SK-N-SH (cell line): ENCODE data around the gene SFMBT2. TPM values are rescaled to one million over a fixed set of nuclear protein-coding genes. Genes with fewer than 3 reads are reported as not detected.

Experiments
- CTCF ChIA-PET: fragments of 300-600, 350-600 bp; formaldehyde crosslinking; extraction: SDS; loops from one replicate; lab custom pipeline; 2021; lab: Yijun Ruan, JAX
- POLR2A ChIA-PET: fragments of 350-600 bp; sonication (Branson Sonifier 250); formaldehyde crosslinking; extraction: SDS; loops from one replicate; lab custom pipeline; 2020; ENCODE audit warnings: antibody characterized with exemption, inconsistent platforms; lab: Yijun Ruan, JAX
- DNase-seq: peaks from one replicate; pipeline ENCODE4 v3.0.0; 2012
- H2AFZ ChIP-seq: fragments of 200-600 bp; sonication (generic); 2 replicates; pipeline ENCODE4 v1.8.1; 2016; ENCODE audit warnings: antibody characterized with exemption, mild to moderate bottlenecking, low read depth
- H3F3A ChIP-seq: fragments of 200-600 bp; sonication (generic); replicated peaks from 2 replicates; pipeline ENCODE3; 2016; ENCODE audit warnings: antibody characterized with exemption, mild to moderate bottlenecking; ENCODE audit not compliant: insufficient read depth
- H3K27ac ChIP-seq, 2 experiments: fragments of 200-500 bp in 1 of 2; fragments of 200-600 bp in 1 of 2; sonication (Bioruptor generic) in 1 of 2; sonication (generic), shearing (Covaris generic) in 1 of 2; 2 replicates each; pipeline versions ENCODE4 v1.5.1 to v1.6.1; 2014 to 2016; ENCODE audit warnings: low read depth in 2 of 2, inconsistent platforms in 1 of 2, low read length in 1 of 2, mild to moderate bottlenecking in 1 of 2, mixed read lengths in 1 of 2
- H3K27me3 ChIP-seq: fragments of 200-600 bp; sonication (generic), shearing (Covaris generic); 2 replicates; pipeline ENCODE4 v1.6.1; 2016; ENCODE audit warnings: mixed run types; ENCODE audit not compliant: insufficient read depth
- H3K36me3 ChIP-seq, 2 experiments: fragments of 200-500 bp in 1 of 2; fragments of 200-600 bp in 1 of 2; sonication (Bioruptor generic) in 1 of 2; sonication (generic) in 1 of 2; replicated peaks in 1 of 2; 2 replicates each; pipeline versions ENCODE3 to v1.5.1; 2014 to 2016; ENCODE audit warnings: low read length in 1 of 2, mild to moderate bottlenecking in 1 of 2; ENCODE audit not compliant: insufficient read depth in 2 of 2, control insufficient read depth in 1 of 2
- H3K4me1 ChIP-seq, 2 experiments: fragments of 200-500 bp in 1 of 2; fragments of 200-600 bp in 1 of 2; sonication (Bioruptor generic) in 1 of 2; sonication (generic), shearing (Covaris generic) in 1 of 2; 2 replicates each; pipeline versions ENCODE4 v1.5.1 to v1.6.1; 2014 to 2016; ENCODE audit warnings: low read depth in 1 of 2, low read length in 1 of 2, mixed run types in 1 of 2; ENCODE audit not compliant: insufficient read depth in 2 of 2, control insufficient read depth in 1 of 2
- H3K4me2 ChIP-seq: fragments of 200-600 bp; sonication (generic), shearing (Covaris generic); 2 replicates; pipeline ENCODE4 v1.6.1; 2017; ENCODE audit warnings: mixed run types
- H3K4me3 ChIP-seq, 2 experiments: fragments of 200-500 bp in 1 of 2; fragments of 200-600 bp in 1 of 2; sonication (Bioruptor generic) in 1 of 2; sonication (generic), shearing (Covaris generic) in 1 of 2; 2 replicates each; pipeline versions ENCODE4 v1.5.1 to v1.8.1; 2014 to 2016; ENCODE audit warnings: low read depth in 2 of 2, inconsistent platforms in 1 of 2, low read length in 1 of 2, mild to moderate bottlenecking in 1 of 2, mixed read lengths in 1 of 2, moderate library complexity in 1 of 2
- H3K79me2 ChIP-seq: fragments of 200-600 bp; sonication (generic); 2 replicates; pipeline ENCODE4 v1.8.1; 2017; ENCODE audit warnings: mild to moderate bottlenecking; ENCODE audit not compliant: insufficient read depth
- H3K9ac ChIP-seq: fragments of 200-600 bp; sonication (generic); 2 replicates; pipeline ENCODE4 v1.6.1; 2017; ENCODE audit warnings: mixed run types
- H3K9me2 ChIP-seq: fragments of 200-600 bp; sonication (generic); 2 replicates; pipeline ENCODE4 v1.6.1; 2017; ENCODE audit warnings: mixed run types
- H3K9me3 ChIP-seq: fragments of 200-600 bp; sonication (generic); 2 replicates; pipeline ENCODE4 v1.6.1; 2017; ENCODE audit warnings: mixed run types, mild to moderate bottlenecking, moderate library complexity
- H4K20me1 ChIP-seq: fragments of 200-600 bp; sonication (generic); 2 replicates; pipeline ENCODE4 v1.6.1; 2017; ENCODE audit warnings: mild to moderate bottlenecking, mixed run types; ENCODE audit not compliant: insufficient read depth
- CHD2 ChIP-seq: fragments of 150-350 bp; IDR thresholded peaks from 2 replicates; pipeline ENCODE4 v1.6.1; 2018; ENCODE audit warnings: low read length; ENCODE audit not compliant: partially characterized antibody
- EP300 ChIP-seq, 2 experiments: IDR thresholded peaks; 2 replicates each; pipeline versions ENCODE4 v1.4.0 to v1.6.1; 2012; ENCODE audit warnings: borderline replicate concordance in 1 of 2, low read depth in 1 of 2, low read length in 1 of 2
- GABPA ChIP-seq: IDR thresholded peaks from 2 replicates; pipeline ENCODE4 v1.4.0; 2012; ENCODE audit warnings: low read depth, mild to moderate bottlenecking
- GATA2 ChIP-seq: sonication (generic); formaldehyde crosslinking; IDR thresholded peaks from 2 replicates; pipeline ENCODE4 v1.5.0; 2020; ENCODE audit warnings: mild to moderate bottlenecking, missing genetic modification reagents
- RAD21 ChIP-seq: IDR thresholded peaks from 2 replicates; pipeline ENCODE4 v1.6.1; 2012; ENCODE audit warnings: mild to moderate bottlenecking, low read length
- RCOR1 ChIP-seq: fragments of 150-350 bp; IDR thresholded peaks from 2 replicates; pipeline ENCODE4 v1.6.1; 2017; ENCODE audit warnings: antibody characterized with exemption, low read length
- SIN3A ChIP-seq: IDR thresholded peaks from 2 replicates; pipeline ENCODE4 v1.6.1; 2012; ENCODE audit warnings: low read depth, mild to moderate bottlenecking, low read length, moderate library complexity, borderline replicate concordance
- TAF1 ChIP-seq: IDR thresholded peaks from 2 replicates; pipeline ENCODE4 v1.6.1; 2012; ENCODE audit warnings: low read depth, mild to moderate bottlenecking, low read length, moderate library complexity, borderline replicate concordance
- WGBS: methylation state at CpG from one replicate; pipeline ENCODE4 v1.1.6; 2017; ENCODE audit warnings: low lambda C conversion rate; 5-methylcytosine and 5-hydroxymethylcytosine counted together
- polyA plus RNA-seq, 3 experiments: library from polyadenylated mRNA; depleted of rRNA; stranded (reverse); fragments of >200 nt; gene quantifications; 2 replicates each; pipeline ENCODE4 v1.2.3, GENCODE V29; 2012
- TF ChIP-seq, protein P1 (sequence below): IDR thresholded peaks from 2 replicates; pipeline ENCODE4 v1.4.0; 2012; ENCODE audit warnings: low read depth, borderline replicate concordance
- TF ChIP-seq, protein P2 (sequence below): fragments of 200-600 bp; sonication (generic); IDR thresholded peaks from 2 replicates; pipeline ENCODE4 v1.6.1; 2017; ENCODE audit warnings: antibody characterized with exemption, mild to moderate bottlenecking, moderate library complexity
- TF ChIP-seq, protein P3 (sequence below): fragments of 150-350 bp; IDR thresholded peaks from 2 replicates; pipeline ENCODE4 v1.6.1; 2017; ENCODE audit warnings: antibody characterized with exemption, low read length, low read depth, borderline replicate concordance
- TF ChIP-seq, protein P4 (sequence below): IDR thresholded peaks from 2 replicates; pipeline ENCODE4 v1.4.0; 2012; ENCODE audit warnings: low read depth, borderline replicate concordance
- TF ChIP-seq, protein P5 (sequence below): IDR thresholded peaks from 2 replicates; pipeline ENCODE4; 2012

Gene SFMBT2
- polyA plus RNA-seq, 1 of the 3 experiments (the other 2 are of a cell fraction), result 0.20 TPM

DNA sequence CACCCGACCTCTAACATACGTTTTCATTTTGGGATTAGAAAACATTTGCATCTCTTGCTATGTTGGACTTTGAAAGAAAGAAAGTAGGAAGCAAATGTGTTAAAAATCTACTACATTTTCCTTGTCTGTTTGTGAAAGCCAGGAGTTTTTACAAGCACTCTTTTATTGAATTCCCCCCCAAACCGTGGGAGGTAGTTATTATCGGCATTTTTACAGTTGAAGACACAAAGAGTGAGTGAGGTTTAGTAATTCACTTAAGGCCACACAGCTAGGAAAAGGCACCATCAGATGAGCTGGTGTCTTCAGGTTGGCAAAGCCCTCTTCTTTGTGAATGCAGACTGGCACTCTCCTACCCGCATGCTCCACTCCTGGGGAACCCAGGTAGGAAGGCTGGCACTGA lies 23.5 kb upstream of the SFMBT2 start:
- no peak overlapping the region for H2AFZ ChIP-seq
- no peaks in the 10 kb centered on the region for H4K20me1 ChIP-seq
- no peaks in the 10 kb centered on the region for H3K36me3 ChIP-seq
- WGBS, result 70% methylated on average over 5 of the region's 5 CpGs
- H3K79me2 ChIP-seq, result no peaks in the 10 kb centered on the region
- H3F3A ChIP-seq, result no peaks in the 10 kb centered on the region
- H3K27me3 ChIP-seq, result no peaks in the 10 kb centered on the region
- no peak for TF ChIP-seq GATA2
- no peak for TF ChIP-seq CHD2
- no peak for TF ChIP-seq GABPA
- no peak for TF ChIP-seq EP300 (IDR thresholded peaks at IDR 0.05; ENCODE audit: borderline replicate concordance in 1 of 2, low read depth in 1 of 2, low read length in 1 of 2)
- no peak for TF ChIP-seq RAD21
- TF ChIP-seq, protein P1, sequence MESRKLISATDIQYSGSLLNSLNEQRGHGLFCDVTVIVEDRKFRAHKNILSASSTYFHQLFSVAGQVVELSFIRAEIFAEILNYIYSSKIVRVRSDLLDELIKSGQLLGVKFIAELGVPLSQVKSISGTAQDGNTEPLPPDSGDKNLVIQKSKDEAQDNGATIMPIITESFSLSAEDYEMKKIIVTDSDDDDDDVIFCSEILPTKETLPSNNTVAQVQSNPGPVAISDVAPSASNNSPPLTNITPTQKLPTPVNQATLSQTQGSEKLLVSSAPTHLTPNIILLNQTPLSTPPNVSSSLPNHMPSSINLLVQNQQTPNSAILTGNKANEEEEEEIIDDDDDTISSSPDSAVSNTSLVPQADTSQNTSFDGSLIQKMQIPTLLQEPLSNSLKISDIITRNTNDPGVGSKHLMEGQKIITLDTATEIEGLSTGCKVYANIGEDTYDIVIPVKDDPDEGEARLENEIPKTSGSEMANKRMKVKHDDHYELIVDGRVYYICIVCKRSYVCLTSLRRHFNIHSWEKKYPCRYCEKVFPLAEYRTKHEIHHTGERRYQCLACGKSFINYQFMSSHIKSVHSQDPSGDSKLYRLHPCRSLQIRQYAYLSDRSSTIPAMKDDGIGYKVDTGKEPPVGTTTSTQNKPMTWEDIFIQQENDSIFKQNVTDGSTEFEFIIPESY, result no peak
- no peak for TF ChIP-seq SIN3A
- TF ChIP-seq, protein P2, sequence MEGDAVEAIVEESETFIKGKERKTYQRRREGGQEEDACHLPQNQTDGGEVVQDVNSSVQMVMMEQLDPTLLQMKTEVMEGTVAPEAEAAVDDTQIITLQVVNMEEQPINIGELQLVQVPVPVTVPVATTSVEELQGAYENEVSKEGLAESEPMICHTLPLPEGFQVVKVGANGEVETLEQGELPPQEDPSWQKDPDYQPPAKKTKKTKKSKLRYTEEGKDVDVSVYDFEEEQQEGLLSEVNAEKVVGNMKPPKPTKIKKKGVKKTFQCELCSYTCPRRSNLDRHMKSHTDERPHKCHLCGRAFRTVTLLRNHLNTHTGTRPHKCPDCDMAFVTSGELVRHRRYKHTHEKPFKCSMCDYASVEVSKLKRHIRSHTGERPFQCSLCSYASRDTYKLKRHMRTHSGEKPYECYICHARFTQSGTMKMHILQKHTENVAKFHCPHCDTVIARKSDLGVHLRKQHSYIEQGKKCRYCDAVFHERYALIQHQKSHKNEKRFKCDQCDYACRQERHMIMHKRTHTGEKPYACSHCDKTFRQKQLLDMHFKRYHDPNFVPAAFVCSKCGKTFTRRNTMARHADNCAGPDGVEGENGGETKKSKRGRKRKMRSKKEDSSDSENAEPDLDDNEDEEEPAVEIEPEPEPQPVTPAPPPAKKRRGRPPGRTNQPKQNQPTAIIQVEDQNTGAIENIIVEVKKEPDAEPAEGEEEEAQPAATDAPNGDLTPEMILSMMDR, result no peak
- H3K4me1 ChIP-seq, result peaks cover 0 to 7% of the 10 kb centered on the region in 2 experiments; a peak in 1 of 4 replicates
- no peak overlapping the region for H3K27ac ChIP-seq
- DNase-seq, result no peak
- no peak overlapping the region for H3K9ac ChIP-seq
- H3K4me3 ChIP-seq, result no peak overlapping the region
- no peaks in the 10 kb centered on the region for H3K9me3 ChIP-seq
- H3K4me2 ChIP-seq, result no peak overlapping the region
- no peaks in the 10 kb centered on the region for H3K9me2 ChIP-seq
- CTCF ChIA-PET, result no interaction called here
- POLR2A ChIA-PET, result no interaction called here

DNA sequence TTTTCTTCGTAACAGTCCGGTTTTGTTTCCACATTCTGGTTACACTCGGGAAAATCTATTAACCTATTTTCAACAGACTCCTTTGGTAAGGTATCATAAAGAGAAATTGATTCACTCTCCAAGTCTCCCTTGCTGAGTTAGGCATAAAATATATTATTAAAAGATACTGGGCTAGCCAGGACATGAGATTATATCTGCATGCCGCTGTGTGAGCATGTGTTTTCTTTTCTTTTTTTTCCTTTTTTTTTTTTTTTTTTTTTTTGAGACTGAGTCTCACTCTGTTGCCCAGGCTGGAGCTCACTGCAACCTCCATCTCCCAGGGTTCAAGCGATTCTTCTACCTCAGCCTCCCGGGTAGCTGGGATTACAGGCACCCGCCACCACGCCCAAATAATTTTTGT lies 23.0 kb upstream of the SFMBT2 start:
- no peak for DNase-seq
- no peak overlapping the region for H3K4me3 ChIP-seq
- no peak overlapping the region for H3K4me2 ChIP-seq
- H2AFZ ChIP-seq, result no peak overlapping the region
- CTCF ChIA-PET, result no interaction called here
- no peaks in the 10 kb centered on the region for H3K79me2 ChIP-seq
- no peak overlapping the region for H3K27ac ChIP-seq
- peaks cover 0 to 7% of the 10 kb centered on the region in 2 experiments; a peak in 1 of 4 replicates for H3K4me1 ChIP-seq
- TF ChIP-seq, protein P3, sequence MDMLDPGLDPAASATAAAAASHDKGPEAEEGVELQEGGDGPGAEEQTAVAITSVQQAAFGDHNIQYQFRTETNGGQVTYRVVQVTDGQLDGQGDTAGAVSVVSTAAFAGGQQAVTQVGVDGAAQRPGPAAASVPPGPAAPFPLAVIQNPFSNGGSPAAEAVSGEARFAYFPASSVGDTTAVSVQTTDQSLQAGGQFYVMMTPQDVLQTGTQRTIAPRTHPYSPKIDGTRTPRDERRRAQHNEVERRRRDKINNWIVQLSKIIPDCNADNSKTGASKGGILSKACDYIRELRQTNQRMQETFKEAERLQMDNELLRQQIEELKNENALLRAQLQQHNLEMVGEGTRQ, result no peak
- no peak for TF ChIP-seq GABPA
- TF ChIP-seq, protein P4, sequence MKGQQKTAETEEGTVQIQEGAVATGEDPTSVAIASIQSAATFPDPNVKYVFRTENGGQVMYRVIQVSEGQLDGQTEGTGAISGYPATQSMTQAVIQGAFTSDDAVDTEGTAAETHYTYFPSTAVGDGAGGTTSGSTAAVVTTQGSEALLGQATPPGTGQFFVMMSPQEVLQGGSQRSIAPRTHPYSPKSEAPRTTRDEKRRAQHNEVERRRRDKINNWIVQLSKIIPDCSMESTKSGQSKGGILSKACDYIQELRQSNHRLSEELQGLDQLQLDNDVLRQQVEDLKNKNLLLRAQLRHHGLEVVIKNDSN, result no peak
- TF ChIP-seq RCOR1, result no peak
- TF ChIP-seq, protein P2, result no peak
- TF ChIP-seq, protein P5, sequence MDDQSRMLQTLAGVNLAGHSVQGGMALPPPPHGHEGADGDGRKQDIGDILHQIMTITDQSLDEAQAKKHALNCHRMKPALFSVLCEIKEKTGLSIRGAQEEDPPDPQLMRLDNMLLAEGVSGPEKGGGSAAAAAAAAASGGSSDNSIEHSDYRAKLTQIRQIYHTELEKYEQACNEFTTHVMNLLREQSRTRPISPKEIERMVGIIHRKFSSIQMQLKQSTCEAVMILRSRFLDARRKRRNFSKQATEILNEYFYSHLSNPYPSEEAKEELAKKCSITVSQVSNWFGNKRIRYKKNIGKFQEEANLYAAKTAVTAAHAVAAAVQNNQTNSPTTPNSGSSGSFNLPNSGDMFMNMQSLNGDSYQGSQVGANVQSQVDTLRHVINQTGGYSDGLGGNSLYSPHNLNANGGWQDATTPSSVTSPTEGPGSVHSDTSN, result no peak
- no peak for TF ChIP-seq TAF1
- TF ChIP-seq, all 33 proteins: peak for 0
- POLR2A ChIA-PET, result no interaction called here
- no peak overlapping the region for H3K9ac ChIP-seq
- H3K36me3 ChIP-seq, result no peaks in the 10 kb centered on the region
- no peaks in the 10 kb centered on the region for H3K9me3 ChIP-seq
- H4K20me1 ChIP-seq, result no peaks in the 10 kb centered on the region
- WGBS, result 48% methylated on average over 8 of the region's 8 CpGs
- H3K27me3 ChIP-seq, result no peaks in the 10 kb centered on the region
- no peaks in the 10 kb centered on the region for H3K9me2 ChIP-seq
- H3F3A ChIP-seq, result no peaks in the 10 kb centered on the region
